GM13977 (cell line): ENCODE data around the gene B3GNT9.

ENCODE experiments used
- DNase-seq: peaks from one replicate; pipeline ENCODE4 v3.0.0; 2012; ENCODE audit warnings: low spot score
- CTCF ChIP-seq: IDR thresholded peaks from 2 replicates; pipeline ENCODE4 v1.5.1; 2012; ENCODE audit warnings: mild to moderate bottlenecking, control low read depth; ENCODE audit not compliant: insufficient read depth; ENCODE audit errors: extremely low read depth, missing control alignments
- in situ Hi-C: fragments of 300-500 bp; cut with MboI; formaldehyde crosslinking; loops from one replicate; pipeline ENCODE4 v1.12.0; 2022; ENCODE audit warnings: low sequenced_read_pairs, low pct_unique_long_range_greater_than_20kb, mixed read lengths, inconsistent platforms; ENCODE audit not compliant: unreplicated experiment

Gene B3GNT9

GRCh38 chr16:67116388-67117311 lies 34.1 kb downstream of the B3GNT9 start:
- no peak for TF ChIP-seq CTCF
- DNase-seq = no peak
- in situ Hi-C loops = no loop called here

- TF ChIP-seq CTCF = no peak
- in situ Hi-C loops = no loop called here
- no peak for DNase-seq
These were observed 35.2 kb downstream of the B3GNT9 start for GRCh38 chr16:67115639-67116038.

- no peak for DNase-seq
- in situ Hi-C loops = no loop called here
- TF ChIP-seq CTCF = no peak
These were observed 36.0 kb downstream of the B3GNT9 start for GRCh38 chr16:67114793-67115192.

GRCh38 chr16:67112591-67113399 lies 38.0 kb downstream of the B3GNT9 start:
- in situ Hi-C loops = no loop called here
- no peak for DNase-seq
- no peak for TF ChIP-seq CTCF

- no peak for DNase-seq
- TF ChIP-seq CTCF = no peak
- in situ Hi-C loops = no loop called here
These were observed 38.8 kb downstream of the B3GNT9 start for GRCh38 chr16:67111951-67112444.

GRCh38 chr16:67109407-67110135 lies 41.2 kb downstream of the B3GNT9 start, which contains the start of gene PHAF1:
TSS of gene PHAF1 (plus strand) at chr16:67109941. CDS start at chr16:67110176, 235 bp downstream.
- DNase-seq = peak; percentile 100
- in situ Hi-C loops = no loop called here
- no peak for TF ChIP-seq CTCF
